Breast epithelium (tissue), 3 donors: ENCODE data around the gene CES5A.

Experiments used
- CTCF ChIP-seq, 3 donors: fragments of 450-650 bp; IDR thresholded peaks; one replicate each; pipeline ENCODE4 v1.5.1; 2016 to 2017; ENCODE audit warnings: antibody characterized with exemption in 3 of 3, mild to moderate bottlenecking in 3 of 3, moderate library complexity in 3 of 3
- POLR2A ChIP-seq: fragments of 450-650 bp; IDR thresholded peaks from one replicate; pipeline ENCODE4 v1.6.1; 2016; ENCODE audit warnings: antibody characterized with exemption, mild to moderate bottlenecking, moderate library complexity
- POLR2AphosphoS5 ChIP-seq, 3 donors: sonication (generic); formaldehyde crosslinking; IDR thresholded peaks; one replicate each; pipeline ENCODE4 v1.6.1; 2017; ENCODE audit warnings: antibody characterized with exemption in 3 of 3

GRCh38 chr16:55911616-55912015 is 36.4 kb upstream of the CES5A start:
- TF ChIP-seq CTCF (IDR thresholded peaks at IDR 0.05) (no peak), POLR2AphosphoS5 (IDR thresholded peaks at IDR 0.05) (no peak), POLR2A (no peak)
